HG02943 (cell line): ENCODE measurements around the gene C2CD4D.

Source experiments
- ATAC-seq: cut with Tn5 transposase; IDR thresholded peaks from one replicate; pipeline ENCODE4 v1.9.1; 2021; ENCODE audit warnings: mild to moderate bottlenecking, low read depth, moderate library complexity; ENCODE audit not compliant: unreplicated experiment

C2CD4D gene

DNA sequence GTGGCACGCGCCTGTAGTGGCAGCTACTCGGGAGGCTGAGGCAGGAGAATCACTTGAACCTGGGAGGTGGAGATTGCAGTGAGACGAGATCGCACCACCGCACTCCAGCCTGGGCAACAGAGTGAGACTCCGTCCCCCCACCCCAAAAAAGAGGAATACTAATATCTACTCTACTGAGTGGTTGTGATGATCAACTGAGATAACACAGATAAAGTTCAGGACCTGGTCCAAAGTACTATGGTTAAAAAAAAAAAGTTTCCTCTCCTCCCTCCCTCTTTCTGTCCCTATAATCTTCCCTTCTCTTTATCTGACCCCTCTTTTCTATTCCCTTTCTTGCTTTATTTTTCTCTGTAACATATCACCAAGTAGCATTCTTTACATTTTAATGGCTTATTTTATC, 4.0 kb downstream of the C2CD4D start:
- ATAC-seq: no peak

DNA sequence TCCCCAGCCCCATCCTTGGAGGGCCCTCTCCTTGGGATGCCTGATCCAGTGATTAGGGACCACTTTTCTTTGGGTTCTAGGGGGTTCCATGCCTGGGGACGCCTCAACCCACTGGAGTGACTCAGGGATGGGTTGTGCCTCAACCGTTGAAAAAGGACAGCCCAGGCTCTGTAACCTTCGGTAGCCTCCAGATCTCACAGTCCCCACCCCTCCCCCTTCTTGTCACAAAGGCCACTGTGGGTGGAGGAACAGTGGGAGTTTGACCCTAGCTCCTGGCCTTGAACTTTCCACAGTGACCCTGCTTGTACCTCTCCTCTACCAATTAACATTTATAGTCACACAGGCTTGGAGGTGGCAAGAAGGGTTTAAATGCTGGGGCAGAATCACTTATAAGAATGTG, 5.4 kb downstream of the C2CD4D start:
- no peak for ATAC-seq

DNA sequence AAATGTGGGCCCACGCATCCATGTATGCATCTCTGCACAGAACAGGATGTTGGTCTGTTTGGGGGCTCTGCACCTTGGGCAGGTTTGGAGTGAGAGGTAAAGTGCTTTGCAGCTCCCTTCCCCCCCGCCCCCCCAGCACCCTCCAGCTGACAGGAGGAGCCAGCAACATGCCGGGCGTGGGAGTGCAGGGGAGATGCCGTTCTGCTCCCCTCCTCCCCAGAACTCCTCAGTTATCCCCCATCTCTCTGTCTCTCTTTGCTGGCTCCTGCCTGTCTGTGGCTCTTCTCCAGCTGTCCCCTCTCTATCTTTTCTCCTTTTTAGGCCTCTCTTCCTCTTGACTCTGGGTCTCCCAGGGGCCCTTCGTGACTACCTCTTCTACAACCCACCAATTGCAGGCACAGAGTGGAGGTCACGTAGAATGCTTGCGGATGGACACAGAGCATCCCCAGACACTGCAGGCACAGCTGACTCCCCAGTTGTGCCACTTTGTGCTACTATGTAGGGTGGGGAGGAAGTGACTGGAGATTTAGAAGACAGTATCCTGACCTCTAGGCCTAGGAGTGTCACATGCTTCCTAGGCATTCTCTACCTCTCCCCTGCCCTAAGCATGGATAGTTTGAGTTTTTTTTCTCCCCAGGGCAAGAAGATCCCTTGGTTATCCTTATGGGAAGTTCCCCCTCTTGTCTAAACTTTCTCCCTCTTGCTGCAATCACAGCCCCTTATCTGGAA, 6.3 kb downstream of the C2CD4D start:
- no peak for ATAC-seq

DNA sequence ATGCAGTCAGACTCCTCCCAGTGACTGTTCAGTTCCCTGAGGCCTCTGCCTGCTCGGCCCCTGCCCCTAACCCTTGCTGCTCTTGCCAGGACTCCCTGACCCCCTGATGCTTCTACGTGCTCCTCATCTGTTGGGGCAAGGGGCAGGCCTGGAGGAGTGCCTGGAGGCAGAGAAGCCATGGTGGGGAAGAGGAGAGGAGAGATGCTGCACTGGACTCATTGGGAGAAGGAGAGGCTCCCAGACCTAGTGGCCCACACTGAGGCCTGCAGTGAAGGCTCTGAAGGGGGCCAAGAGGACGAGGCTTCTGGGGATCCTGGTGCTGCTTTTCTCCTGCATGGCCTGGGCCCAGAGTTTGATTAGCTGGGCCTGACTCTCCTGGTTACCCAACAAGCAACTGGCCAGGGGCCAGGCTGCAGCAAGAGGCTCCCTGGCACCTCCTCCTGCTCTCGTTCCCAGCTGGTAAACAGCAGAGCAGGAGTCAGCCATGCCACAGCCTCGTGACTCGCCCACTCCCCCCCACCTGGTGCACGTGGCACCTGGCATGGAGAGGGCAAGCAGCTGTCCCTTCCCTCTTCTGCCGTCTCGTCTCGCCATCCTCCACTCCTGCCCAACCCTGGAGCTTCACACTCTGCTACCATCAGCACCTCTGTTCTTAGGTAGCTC, 7.2 kb downstream of the C2CD4D start:
- no peak for ATAC-seq

DNA sequence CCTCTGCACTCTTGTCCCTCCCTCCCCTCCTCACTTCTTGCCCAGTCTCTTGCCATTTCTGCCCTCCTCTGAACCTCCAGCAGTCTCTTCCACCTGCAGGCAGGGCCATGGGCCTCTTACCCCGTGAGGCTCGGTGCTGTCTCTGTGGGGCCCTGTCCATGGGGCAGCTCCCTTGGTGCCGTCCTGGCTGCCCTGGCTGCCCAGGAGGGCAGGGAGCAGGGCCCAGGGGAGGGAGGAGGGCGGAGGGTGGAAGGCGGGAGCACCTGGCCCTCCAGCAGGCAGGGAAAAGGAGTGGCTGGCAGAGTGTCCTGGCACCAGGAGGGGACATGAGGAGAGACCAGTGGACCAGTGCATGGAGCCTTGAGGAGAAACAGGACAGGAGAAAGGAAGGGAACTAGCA, 8.0 kb downstream of the C2CD4D start, which contains the start of gene RORC:
Gene RORC (minus strand): TSS at position 198 of the 400 bp plus-strand sequence. CDS start 38 bp downstream, at position 160.
- ATAC-seq: no peak

DNA sequence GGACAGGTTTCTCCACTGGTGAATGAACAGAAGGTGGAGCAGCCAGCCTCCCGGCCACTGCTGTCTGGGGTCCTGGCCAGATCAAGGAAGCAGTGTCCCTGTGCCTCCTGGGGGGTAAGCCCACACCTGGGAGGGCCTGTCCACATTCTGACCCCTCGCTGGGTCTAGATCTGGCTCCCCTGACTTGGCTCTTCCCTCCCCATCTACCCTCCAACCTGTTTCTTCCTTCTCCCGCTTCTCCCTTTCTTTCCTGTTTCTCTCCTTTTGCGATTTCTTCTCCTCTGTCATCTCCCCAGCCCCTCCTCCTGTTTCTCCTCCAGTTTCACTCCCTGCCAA, 8.4 kb downstream of the C2CD4D start:
- ATAC-seq: no peak

DNA sequence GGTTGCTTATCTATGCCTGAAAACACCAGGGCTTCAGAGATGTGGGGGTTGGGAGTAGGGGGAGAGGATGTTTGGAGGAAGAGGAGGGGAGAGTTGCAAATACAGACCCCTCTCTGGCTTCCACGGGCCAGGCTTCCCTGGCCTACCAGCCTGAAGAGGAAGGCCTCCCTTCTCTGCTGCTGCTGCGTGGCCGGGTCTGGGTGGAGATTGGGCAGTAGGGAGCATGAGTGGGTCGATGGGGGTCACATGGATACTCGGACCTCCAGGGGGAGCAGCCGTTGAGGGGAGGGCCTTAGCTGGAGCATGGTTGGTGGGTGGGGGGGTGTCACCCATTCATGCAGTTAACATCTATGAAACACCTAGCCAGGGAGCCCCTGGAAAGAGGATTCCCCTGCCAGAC, 9.6 kb downstream of the C2CD4D start:
- ATAC-seq: no peak

DNA sequence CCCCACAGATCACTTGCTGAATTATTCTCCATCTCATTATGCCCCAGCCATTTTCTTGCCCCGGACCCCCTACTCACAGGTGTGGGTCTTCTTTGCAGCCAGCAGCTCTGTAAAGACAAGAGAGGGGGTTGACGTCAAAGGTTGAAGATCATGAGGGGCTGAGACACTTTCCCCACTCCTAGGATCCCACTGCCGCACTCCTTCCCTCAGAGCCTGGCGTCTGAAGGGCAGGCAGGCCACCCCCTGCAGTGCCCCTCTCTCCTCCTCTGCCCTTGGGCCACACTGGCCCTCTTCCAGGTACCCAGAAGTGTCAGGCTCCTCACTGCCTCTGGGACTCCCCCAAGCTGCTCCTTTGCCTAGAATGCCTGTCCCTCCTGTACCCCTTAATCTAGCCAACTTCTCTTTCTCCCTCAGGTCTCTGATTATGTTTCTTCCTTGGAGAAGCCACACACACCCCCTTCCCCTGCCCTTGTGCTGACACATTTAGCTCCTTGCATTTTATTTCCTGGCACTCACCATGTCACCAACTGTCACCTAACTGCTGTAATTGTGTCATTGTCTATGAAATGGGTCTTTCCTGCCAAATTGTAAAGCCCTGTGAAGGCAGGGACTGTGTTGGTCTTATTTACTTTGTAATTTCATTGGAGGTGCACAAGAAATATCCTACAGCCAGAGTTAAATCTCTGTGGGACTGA, 10.1 kb downstream of the C2CD4D start:
- ATAC-seq: no peak

DNA sequence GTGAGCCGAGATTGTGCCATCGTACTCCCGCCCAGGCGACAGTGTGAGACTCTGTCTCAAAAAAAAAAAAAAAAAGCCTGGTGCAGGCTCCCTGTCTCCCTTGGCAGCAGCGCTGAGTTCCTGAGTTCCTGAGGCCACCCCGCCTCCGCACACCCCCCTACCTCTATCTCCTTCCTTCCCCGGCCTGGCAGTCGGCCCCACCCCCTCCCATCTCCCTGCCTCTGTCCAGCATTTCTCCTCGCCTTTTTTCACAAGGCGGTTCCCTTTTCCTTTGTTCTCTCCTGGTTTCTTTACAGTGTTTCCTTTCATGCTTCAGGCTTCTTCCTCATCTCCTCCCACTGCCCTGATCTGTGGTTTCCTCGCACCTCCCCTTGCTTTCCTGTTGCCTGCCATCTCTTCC, 10.7 kb downstream of the C2CD4D start:
- ATAC-seq: no peak

DNA sequence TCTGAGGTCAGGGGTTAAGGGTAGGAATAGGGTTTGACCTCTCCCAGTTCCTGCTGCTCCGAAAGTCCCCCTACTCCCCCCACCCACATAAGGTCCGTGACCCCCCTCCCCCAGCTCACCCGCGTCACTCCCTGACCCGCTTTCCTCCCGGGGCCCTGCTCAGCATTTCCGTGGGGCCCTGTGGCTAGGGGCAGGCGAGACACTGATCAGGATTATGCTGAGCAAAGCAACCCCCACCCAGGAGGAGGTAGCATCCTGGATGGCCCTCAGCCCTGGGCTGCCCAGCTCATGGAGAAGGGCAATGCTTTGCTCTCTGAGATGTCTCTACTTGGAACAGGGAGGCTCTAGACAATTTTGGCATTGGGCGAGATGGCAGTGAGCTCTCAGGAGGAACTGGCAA, 11.8 kb downstream of the C2CD4D start:
- no peak for ATAC-seq

DNA sequence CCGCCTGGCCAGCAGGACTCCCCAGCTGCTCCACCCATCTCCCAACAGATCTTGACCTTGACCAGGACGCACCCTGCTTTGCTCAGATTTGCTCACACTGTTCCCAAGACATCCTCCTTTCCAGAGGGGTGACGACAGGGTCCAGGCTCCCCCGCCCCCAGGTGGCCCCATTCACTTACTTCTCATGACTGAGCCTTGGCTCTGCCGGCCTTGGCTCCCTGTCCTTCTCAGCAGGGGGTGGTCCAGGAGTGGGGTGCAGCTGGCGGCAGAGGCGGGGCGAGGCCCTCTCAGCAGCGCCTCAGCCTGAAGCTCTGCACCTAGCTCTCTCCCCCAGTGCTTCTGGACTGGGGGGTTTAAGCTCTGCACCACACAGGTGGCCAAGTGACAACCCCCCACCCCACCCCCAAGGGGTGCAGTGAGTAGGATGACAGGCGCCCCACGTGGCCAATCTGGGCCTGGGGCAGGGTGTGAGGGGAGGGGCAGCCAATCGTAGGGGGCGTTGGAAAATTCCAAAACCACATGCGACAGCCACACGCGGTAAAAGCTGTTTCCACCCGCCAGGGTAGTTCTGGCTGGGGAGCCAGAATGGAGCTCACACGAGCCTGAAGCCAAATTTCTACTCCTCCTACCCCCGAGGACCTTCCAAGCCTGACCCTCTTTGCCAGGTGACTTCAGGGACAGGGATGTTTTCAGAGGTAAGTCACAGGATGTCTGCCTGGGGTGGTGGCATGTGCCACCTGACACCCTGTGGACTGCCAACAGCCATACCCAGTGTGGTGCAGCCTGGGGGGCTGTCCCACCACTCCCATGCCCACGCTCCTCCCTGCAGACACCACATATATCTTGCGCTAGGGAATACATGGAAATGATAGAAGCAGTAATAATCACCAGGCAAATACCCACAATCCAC, 13.6 kb downstream of the C2CD4D start:
- no peak for ATAC-seq

DNA sequence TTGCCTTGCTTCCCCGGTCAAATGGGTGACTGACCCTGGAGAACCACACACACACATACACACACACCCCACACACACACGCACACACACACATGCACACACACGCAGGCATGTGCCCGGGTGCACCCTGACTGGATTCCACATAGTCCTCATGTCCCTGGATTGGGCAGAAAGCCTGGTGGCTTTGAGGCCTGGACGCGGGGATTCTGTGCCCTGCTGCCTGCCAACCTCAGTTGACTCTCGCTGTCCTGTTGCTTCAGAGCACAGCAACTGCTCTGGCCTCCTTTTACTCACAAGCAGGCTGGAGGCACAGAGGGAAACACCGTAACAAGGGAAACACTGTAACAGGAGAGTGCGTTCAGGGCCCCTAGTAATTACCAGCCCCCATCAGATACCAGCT, 14.4 kb downstream of the C2CD4D start:
- ATAC-seq: no peak

DNA sequence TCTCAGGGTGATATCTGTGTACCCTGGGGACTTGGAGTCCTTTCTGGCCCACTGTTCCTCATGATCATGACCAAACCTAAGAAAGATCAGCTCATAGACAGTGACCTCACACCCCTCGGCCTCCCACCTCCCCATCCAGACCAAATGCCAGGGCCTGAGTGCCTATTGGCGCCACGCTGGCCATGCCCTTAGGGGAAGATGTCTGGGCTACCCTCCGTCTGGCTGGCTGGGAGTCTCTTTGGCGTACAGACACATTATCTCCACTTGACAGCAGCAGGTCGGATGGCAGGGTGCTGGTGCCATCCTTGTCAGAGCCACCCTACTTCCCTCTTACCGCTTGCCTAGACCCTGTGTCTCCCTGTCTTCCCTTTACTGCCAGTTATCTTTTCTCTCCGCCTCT, 16.4 kb downstream of the C2CD4D start:
- no peak for ATAC-seq

DNA sequence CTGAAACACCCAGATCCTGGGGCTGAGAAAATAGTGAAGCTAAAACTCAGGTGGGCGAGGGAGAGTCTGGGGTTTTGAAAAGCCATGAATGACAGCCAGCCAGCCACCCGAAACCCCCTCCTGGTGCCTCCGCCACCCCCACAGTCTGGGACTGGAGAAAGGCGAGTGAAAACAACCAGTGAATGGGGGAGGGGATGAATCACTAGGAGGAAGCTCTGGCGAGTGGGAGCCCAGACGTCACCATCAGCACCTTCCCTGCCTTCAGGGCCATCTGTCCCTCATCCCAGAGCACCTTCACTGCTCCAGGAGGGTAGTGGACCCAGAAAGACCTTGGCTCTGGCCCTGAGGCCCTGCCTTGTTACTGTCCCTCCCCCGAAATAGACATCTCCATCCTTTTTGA, 17.2 kb downstream of the C2CD4D start:
- ATAC-seq: no peak

DNA sequence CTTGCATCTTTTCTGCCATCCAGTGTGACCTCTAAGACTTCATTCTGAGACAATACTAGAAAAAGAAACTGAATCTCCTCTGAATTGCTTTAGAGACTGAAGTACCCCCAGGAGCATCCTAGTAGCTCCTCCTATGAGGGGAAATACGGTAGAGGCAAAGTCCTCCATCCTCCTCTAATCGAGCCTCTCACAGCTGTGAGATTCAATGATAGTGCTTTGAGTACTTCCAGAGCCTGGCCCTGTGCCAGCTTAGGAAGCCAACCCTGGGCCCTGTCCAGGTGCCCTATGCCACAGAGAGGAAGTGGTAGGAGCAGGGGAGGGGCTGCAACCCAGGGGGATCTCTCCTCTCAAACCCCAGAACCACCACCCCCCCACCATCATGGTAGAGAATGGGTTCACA, 18.7 kb downstream of the C2CD4D start:
- ATAC-seq: no peak

DNA sequence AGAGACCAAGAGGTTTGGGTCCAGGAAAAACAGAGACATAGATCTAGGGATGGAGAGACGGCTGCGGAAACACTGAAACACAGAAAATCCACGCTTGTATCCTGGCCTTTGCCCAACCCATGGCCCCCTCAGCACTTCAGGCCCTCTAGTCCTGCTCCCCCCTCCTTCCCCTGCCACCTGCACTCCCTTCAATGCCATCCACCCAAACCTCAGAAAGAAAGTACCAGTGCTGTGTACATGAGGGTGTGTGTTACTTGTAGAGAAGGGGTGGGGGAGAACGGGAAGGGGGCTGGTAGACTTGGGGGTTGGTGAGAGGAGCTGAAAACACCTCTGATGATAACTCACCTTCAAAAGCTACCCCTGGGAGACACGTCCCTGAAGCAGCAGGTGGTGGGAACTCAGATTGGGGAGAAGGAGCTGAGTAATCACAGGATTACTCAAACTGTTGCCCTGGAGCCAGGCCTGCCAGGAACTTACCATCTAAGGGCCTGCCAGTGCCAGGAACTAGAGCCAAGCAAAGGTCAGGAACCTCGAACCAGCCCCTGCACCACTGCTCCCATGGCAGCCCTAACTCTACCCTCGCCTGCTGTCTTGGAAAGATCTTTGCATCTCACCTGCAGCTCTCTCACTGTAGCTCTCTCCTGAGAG, 19.5 kb downstream of the C2CD4D start:
- no peak for ATAC-seq

DNA sequence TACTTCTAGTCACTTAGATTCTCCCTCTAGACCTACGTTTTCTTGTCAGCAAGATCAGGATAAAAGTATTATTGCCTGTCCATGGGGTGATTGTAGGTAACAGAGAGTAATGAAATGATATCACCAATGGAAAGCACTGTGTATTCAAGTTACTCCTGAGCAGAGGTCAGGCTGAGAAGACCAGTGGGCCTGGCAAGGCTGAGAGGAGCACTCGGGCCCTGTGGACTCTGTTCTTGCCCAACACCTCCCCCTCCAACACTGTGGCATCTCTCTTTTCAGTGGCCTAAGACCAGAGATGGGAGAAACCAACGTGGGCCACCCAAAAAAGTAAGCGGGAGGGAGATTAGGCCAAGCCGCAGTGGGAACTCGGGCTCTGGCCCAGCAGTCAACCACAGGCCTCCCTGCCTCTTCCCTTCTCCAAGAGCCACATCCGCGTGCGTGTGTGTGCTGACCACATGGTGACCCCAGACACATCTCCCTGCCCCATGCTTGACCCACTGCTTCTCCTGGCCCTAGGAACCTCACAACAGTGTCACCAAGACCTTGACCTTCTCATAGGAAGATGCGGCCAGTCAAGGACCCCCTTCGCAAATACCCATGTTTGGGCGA, 20.3 kb downstream of the C2CD4D start:
- no peak for ATAC-seq

DNA sequence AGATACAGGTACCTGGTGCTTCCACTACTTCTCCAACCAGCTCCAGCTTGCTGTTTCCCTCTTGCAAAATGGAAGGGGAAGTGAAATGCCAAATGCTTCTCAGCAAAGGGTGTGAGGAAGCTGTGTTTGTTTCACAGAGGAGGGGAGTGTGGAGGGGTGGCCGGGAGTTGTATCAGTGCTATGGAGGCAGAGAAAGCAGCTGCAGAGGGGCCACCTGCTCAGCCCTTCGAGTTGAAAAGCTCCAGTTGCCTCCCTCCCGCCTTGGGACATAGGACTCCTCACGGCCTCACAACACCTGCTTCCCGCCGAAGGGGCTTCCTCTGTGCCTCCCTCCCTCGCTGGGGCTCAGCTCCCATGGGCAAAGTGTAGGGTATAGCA, 22.3 kb downstream of the C2CD4D start:
- no peak for ATAC-seq

DNA sequence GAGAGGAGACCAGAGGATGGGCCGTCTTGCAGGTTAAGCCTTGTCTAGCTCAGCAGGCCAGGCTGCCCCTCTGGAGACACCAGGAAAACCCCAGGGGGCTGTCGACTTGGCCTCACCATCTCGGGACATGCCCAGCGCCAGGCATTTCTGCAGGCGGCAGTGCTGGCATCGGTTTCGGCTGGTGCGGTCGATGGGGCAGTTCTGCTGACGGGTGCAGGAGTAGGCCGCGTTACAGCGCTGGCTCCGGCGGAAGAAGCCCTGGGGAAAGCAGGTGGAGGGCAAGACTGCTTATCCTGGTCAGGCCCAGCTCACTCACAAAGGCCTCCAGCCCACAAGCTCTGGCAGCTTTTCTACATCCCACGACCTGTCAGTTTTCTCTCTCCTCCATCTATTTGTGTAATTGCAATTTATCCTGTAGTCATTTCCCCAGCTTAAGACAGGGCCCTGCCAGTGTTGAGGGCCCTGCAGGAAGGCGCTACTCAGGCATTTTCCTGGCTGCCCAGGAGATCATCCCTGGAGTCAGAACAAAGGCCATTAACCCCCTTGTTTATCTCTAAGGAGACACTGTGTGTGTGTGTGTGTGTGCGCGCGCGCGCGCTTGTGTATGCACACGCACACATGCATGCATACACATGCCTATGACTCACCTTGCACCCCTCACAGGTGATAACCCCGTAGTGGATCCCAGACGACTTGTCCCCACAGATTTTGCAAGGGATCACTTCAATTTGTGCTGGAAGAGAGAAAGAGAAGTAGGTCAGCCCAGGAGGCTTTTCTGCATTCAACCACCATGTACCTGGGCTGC, 22.9 kb downstream of the C2CD4D start:
- no peak for ATAC-seq
